ENCODE results near the gene PRL.

Gene PRL

GRCh38 chr6:22296936-22297335, at the start of gene PRL:
TSS of gene PRL (minus strand) at chr6:22297036. CDS start at chr6:22296982, 54 bp downstream.
- DNase-seq: no peak

GRCh38 chr6:22343864-22344263, 47.0 kb upstream of the PRL start:
- DNase-seq: no peak

GRCh38 chr6:22334778-22335177, 37.9 kb upstream of the PRL start:
- no peak for DNase-seq

- no peak for DNase-seq
Observed at GRCh38 chr6:22333802-22334201, 37.0 kb upstream of the PRL start.

- DNase-seq: no peak
Observed at GRCh38 chr6:22332711-22333110, 35.9 kb upstream of the PRL start.

- no peak for DNase-seq
Observed at GRCh38 chr6:22332216-22332615, 35.4 kb upstream of the PRL start.

- no peak for DNase-seq
Observed at GRCh38 chr6:22330941-22331340, 34.1 kb upstream of the PRL start.

- DNase-seq: no peak
Observed at GRCh38 chr6:22328474-22328873, 31.6 kb upstream of the PRL start.

GRCh38 chr6:22327881-22328280, 31.0 kb upstream of the PRL start:
- no peak for DNase-seq

- DNase-seq: no peak
Observed at GRCh38 chr6:22326500-22326899, 29.7 kb upstream of the PRL start.

- no peak for DNase-seq
Observed at GRCh38 chr6:22325481-22325880, 28.6 kb upstream of the PRL start.

GRCh38 chr6:22323848-22324247, 27.0 kb upstream of the PRL start:
- DNase-seq: no peak

- no peak for DNase-seq
Observed at GRCh38 chr6:22322103-22323030, 25.5 kb upstream of the PRL start.

GRCh38 chr6:22320750-22321149, 23.9 kb upstream of the PRL start:
- DNase-seq: no peak

- no peak for DNase-seq
Observed at GRCh38 chr6:22318404-22318803, 21.6 kb upstream of the PRL start.

GRCh38 chr6:22313796-22314195, 17.0 kb upstream of the PRL start:
- peak; percentile 3 for DNase-seq

- no peak for DNase-seq
Observed at GRCh38 chr6:22308939-22309338, 12.1 kb upstream of the PRL start.

- DNase-seq: no peak
Observed at GRCh38 chr6:22306741-22307466, 10.1 kb upstream of the PRL start.

GRCh38 chr6:22302838-22303237, 6.0 kb upstream of the PRL start:
- peak; percentile 35 for DNase-seq

- DNase-seq: no peak
Observed at GRCh38 chr6:22300273-22300998, 3.6 kb upstream of the PRL start.

GRCh38 chr6:22298475-22298890, 1.6 kb upstream of the PRL start:
- no peak for DNase-seq

GRCh38 chr6:22296067-22296466, 769 bp downstream of the PRL start:
- no peak for DNase-seq

- DNase-seq: no peak
Observed at GRCh38 chr6:22295145-22295544, 1.7 kb downstream of the PRL start.

Data from hematopoietic multipotent progenitor cell treated with erythropoietin and hydrocortisone succinate and interleukin-3 and kit ligand, for 4 days (in vitro differentiated cells).